ENCODE measurements around the gene LYL1.
A peak's percentile ranks its signal among the peaks of the same experiment; 100 is the strongest.

The LYL1 gene

GRCh38 chr19:13073263-13073662 is 29.4 kb downstream of the LYL1 start:
- no peak for DNase-seq (ENCODE audit: low read depth)

GRCh38 chr19:13072188-13072908 is 30.3 kb downstream of the LYL1 start:
- no peak for DNase-seq (ENCODE audit: low read depth)

- no peak for DNase-seq (ENCODE audit: low read depth)
These were observed 31.0 kb downstream of the LYL1 start for GRCh38 chr19:13071444-13072187.

- DNase-seq (ENCODE audit: low read depth), result no peak
These were observed 32.1 kb downstream of the LYL1 start for GRCh38 chr19:13070425-13071140.

GRCh38 chr19:13069415-13070359 is 33.0 kb downstream of the LYL1 start:
- no peak for DNase-seq (ENCODE audit: low read depth)

GRCh38 chr19:13068085-13068846 is 34.4 kb downstream of the LYL1 start:
- DNase-seq (ENCODE audit: low read depth), result no peak

GRCh38 chr19:13066933-13067807 is 35.5 kb downstream of the LYL1 start:
- DNase-seq (ENCODE audit: low read depth), result no peak

- no peak for DNase-seq (ENCODE audit: low read depth)
These were observed 36.4 kb downstream of the LYL1 start for GRCh38 chr19:13066226-13066625.

GRCh38 chr19:13064092-13064489 is 38.6 kb downstream of the LYL1 start:
- no peak for DNase-seq (ENCODE audit: low read depth)

- no peak for DNase-seq (ENCODE audit: low read depth)
These were observed 39.1 kb downstream of the LYL1 start for GRCh38 chr19:13063461-13064091.

GRCh38 chr19:13062317-13062716 is 40.3 kb downstream of the LYL1 start:
- DNase-seq (ENCODE audit: low read depth), result no peak

GRCh38 chr19:13060964-13061927 is 41.4 kb downstream of the LYL1 start:
- DNase-seq (ENCODE audit: low read depth), result peak; percentile 61

- no peak for DNase-seq (ENCODE audit: low read depth)
These were observed 42.3 kb downstream of the LYL1 start for GRCh38 chr19:13060233-13060963.

- no peak for DNase-seq (ENCODE audit: low read depth)
These were observed 43.6 kb downstream of the LYL1 start for GRCh38 chr19:13058951-13059660.

- DNase-seq (ENCODE audit: low read depth), result no peak
These were observed 44.9 kb downstream of the LYL1 start for GRCh38 chr19:13057744-13058143.

GRCh38 chr19:13057147-13057572 is 45.5 kb downstream of the LYL1 start:
- DNase-seq (ENCODE audit: low read depth), result no peak
